Stomach (tissue), 4 donors: ENCODE measurements around the gene SIGLEC10.
"Not testable (repeated sequence)": the region's sequence is repeated elsewhere in the genome, so short reads cannot be mapped to it uniquely, and the experiment has no call there.

ENCODE experiments used
- EP300 ChIP-seq: sonication (generic); formaldehyde crosslinking; IDR thresholded peaks from one replicate; pipeline ENCODE4 v1.6.1; 2017; ENCODE audit warnings: antibody characterized with exemption
- POLR2AphosphoS5 ChIP-seq, 3 donors: sonication (generic); formaldehyde crosslinking; IDR thresholded peaks; one replicate each; pipeline ENCODE4 v1.6.1; 2016; ENCODE audit warnings: antibody characterized with exemption in 3 of 3

DNA sequence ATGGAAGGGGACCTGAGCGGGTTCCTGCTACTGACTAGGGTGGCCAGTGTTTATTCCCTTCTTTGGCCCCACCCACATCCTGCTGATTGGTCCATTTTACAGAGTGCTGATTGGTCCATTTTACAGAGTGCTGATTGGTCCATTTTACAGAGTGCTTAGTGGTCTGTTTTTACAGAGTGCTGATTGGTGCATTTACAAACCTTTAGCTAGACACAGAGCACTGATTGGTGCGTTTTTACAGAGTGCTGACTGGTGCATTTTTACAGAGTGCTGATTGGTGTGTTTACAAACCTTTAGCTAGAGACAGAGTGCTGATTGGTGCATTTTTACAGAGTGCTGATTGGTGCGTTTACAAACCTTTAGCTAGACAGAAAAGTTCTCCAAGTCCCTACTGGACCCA, 30.1 kb upstream of the SIGLEC10 start:
- TF ChIP-seq EP300; POLR2AphosphoS5 (IDR thresholded peaks at IDR 0.05): not testable (repeated sequence)
